Stimulated activated CD4-positive, alpha-beta T cell treated with anti-CD3 and anti-CD28 coated beads, Interleukin-4, amount 100 ng/mL, for 24 hours (primary cell): ENCODE measurements around the gene TMEM8B.
"Not testable (repeated sequence)": the region's sequence is repeated elsewhere in the genome, so short reads cannot be mapped to it uniquely, and the experiment has no call there.

Experiments used
- DNase-seq: peaks from one replicate; pipeline ENCODE4 v3.0.0-alpha.2; 2020

Gene TMEM8B

DNA sequence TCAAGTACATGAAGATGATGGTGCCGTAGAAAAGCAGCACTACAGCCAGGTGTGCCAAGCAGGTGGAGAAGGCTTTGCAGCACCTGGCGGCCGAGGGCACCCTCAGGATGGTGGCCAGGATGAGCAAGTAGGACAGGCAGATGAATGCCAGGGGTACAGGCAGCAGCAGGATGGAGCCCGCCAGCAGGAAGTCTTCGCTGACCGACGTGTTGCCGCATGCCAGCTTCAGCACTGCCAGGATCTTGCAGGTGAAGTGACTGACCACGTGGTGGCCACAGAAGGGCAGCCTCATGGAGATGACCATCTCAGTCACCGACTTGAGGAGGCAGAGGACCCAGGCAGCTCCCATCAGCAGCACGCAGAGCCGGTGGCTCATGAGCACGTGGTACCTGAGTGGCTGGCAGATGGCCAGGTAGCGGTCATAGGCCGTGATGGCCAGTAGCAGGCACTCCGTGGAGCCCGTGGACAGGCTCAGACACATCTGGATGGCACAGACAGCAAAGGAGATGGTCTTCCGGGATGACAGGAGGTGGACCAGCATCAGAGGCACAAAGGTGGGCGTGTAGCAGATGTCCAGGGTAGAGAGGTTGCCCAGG lies 40.7 kb downstream of the TMEM8B start:
- DNase-seq: no peak

DNA sequence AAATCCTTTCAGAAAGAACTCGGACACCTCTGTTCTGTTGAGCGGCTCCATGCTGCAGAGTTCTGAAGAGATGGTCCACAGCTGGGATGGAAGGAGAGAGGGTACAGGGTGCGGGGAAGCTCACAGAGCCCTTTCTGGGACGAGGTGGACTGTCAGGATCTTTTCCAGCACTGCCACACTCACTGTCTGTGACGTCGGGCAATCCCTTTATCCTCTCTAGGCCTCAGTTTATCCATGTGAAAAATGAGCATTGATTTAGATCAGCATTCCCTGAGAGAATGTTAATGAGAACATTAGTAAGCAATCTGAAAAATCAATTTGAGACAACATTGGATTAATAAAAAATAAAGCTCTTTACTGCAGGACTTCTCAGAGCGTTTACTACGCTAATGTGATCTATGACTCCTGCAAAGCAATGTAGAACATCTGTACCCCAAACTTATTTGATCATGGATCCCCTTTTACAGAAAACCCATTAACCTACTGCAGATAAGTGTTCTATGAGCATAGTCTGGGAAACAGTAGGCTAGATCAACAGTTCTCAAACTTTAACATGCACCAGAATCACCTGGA lies 41.4 kb downstream of the TMEM8B start, which contains the start of gene OR13J1:
OR13J1 (minus strand) TSS at position 51 of the 573 bp plus-strand sequence; CDS start at position 51, 0 bp downstream.
- DNase-seq: no peak

DNA sequence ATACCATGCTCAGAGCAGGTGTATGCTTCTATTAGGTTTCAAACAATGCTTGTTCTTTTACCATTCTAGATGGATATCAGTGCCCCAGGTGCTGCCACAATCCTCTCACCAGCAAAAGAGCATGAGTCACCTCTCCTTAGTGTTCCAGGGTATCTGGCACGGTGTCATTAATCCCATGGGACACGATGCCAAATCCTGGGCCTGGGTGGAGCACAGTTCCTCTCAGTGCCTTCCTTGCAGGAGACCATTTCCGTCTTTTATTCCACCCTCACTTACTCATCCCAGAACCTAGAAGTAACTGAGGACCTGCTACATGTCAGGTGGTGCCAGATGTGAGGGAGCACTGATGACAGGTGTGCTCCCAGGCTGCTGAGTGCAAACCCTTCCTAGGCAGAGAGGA lies 42.5 kb downstream of the TMEM8B start:
- no peak for DNase-seq

DNA sequence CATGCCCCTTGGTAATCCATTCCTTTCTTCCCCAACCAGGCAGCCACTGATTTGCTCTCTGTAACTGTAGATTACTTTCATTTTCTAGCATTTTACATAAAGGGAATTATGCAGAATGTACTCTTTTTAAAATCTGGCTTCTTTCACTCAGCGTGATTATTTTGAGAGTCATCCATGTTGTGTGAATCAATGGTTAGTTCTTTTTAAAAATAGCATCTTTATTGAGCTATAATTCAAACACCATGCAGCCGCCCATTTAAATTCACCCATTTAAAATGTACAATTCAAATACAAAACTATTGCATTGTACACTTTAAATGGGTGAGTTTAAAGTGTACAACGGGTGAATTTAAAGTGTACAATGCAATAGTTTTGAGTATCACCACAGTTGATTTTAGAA lies 43.5 kb downstream of the TMEM8B start:
- DNase-seq: no peak

DNA sequence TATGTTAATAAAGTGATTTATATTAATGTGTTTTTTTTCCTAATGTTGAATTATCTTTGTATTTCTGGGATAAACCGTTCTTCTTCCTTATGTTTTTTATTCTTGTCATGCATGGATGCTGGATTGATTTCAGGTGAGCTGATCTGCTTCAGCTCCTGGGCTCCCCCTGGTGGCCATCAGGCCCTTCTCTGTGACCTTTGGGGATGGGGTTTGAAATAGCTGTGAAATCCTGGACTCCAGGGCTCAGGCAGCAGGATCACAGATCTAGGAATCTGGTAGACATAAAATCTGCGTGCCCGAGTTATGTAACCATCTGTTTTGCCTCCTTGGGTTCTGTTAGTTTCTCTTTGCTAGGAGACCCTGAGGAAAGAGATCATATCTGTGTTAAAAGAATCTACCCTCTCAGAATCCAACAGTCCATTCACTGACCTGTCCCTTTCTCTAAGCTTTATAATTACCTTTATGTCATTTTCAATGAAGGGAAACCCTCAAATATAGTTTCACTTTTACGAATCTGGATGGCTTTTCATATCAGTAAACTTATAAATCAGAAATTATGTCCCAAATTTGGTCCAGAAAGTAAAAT lies 53.3 kb downstream of the TMEM8B start:
- DNase-seq: peak; percentile 83

DNA sequence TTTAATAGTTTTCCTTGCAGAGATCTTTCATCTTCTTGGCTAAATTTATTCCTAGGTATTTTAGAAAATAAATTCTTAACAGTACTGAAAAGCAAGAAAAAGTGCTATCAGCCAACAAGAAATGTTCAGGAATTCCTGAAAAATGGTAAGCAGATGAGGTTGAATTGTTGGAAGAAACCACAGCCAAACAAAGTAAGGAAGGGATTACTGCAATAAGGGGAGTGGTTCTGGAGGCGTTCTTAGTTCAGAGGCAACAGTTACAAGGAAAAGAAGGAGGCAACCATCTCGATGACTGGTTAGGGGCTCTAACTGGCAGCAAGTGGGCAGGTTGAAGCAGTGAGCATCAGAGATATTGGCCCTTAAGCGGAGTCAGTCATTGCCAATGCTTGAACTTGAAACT lies 54.0 kb downstream of the TMEM8B start:
- DNase-seq: no peak

DNA sequence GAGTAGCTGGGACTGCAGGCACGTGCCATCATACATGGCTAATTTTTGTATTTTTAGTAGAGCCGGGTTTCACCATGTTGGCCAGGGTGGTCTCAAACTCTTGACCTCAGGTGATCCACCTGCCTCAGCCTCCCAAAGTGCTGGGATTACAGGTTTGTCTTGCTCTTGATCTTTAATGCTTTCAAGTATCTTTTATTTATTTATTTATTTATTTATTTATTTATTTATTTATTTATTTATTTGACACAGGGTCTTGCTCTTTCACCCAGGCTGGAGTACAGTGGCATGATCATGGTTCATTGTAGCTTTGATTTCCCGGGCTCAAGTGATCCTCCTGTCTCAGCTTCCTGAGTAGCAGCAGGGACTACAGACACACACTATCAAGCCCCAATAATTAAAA lies 55.9 kb downstream of the TMEM8B start:
- not testable (repeated sequence) for DNase-seq

DNA sequence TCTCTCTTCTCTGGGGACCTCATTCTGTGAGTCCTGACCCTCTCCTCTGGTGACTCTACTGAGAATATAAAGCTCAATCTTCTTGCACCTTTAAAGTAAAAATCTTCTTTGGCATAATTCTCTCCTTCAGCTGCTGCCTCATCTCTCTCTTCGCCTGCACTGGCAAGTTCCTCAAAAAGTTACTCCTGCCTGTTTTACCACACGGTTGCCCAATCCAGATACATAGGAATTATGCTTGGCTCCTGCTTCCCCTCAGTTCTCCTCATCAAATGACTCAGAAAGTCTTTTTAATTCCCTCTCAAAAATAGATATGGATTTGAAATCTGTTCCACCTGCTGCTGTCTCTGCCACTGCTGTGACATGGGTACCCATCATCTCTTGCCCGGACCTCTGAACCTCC lies 62.6 kb downstream of the TMEM8B start:
- DNase-seq: no peak

DNA sequence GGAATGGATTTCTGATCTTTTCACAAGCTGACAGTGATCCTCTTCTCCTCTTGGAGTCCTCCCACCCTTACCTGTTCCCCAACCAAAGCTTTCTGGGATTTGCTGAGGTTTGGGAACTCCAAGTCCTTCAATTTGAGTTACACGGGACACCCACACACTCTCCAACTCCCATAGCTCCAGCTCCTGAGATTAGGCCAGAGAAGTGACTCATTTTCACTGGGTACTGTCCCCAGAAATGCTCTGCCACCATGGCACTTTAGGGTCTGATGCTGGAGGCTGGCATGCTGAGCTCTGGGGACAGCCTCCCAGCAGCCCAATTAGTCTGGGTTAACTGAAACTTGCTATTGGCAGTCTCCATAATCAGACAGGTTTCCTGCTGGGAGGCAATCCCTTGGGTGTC lies 63.0 kb downstream of the TMEM8B start:
- no peak for DNase-seq

DNA sequence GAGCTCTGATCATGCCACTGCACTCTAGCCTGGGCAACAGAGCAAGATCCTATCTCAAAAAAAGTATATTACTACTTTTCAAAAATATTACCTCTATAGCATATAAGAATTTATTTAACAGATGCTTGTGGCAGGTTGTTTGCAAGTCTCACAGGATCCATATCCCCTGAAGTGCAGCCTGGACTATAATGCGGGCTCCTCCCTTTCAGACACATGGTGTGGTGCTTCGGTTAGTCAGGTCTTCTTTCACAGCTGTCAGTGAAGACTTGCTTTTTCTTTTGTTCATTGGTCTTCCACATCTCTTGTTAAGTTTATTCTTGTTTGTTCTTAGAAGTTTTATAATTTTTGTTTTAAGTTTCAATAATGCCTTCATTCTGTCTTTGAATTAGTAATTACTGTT lies 67.5 kb downstream of the TMEM8B start:
- no peak for DNase-seq

DNA sequence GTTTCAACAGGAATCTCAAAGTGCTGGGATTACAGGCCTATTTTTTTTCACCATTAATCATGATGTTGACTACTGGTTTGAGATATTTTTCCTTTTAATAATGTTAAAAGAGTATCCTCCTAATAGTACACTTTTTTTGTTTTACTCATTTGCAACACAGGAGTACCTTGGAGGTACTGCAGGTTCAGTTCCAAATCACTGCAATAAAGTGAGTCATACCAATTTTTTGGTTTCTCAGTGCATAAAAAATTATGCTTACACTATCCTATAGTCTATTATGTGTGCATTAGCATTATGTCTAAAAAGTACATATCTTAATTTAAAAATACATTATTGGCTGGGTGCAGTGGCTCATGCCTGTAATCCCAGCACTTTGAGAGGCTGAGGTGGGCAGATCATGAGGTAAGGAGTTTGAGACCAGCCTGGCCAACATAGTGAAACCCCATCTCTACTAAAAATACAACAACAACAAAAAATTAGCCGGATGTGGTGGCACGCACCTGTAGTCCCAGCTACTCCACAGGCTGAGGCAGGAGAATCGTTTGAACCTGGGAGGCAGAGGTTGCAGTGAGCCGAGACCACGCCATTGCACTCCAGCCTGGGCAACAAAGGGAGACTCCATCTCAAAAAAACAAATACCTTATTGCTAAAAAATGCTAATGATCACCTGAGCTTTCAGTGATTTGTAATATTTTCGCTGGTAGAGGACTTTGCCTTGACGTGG lies 68.5 kb downstream of the TMEM8B start:
- DNase-seq: not testable (repeated sequence)

DNA sequence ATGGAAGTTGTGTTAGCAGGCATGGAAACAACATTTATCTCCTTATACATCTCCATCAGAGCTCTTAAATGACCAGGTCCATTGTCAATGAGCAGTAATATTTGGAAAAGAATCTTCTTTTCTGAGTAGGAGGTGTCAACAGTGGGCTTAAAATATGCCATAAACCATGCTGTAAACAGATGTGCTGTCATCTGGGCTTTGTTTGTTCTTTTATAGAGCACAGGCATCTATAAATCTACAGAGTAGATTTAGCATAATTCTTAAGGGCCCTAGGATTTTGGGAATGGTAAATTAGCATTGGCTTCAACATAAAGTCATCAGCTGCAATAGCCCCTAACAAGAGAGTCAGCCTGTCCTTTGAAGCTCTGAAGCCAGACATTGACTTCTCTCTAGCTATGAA lies 69.3 kb downstream of the TMEM8B start:
- DNase-seq: no peak

DNA sequence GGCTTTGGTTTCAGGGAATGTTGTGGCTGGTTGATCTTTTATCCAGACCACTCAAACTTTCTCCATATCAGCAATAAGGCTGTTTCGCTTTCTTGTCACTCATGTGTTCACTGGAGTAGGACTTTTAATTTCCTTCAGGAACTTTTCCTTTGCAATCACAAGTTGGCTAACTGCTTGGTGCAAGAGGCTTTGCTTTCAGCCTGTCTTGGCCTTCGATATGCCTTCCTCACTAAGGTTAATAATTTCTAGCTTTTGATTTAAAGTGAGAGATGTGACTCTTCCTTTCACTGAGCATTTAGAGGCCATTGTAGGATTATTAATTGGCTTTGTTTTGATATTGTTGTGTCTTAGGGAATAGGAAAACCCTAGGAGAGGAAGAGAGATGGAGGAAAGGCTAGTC lies 70.0 kb downstream of the TMEM8B start:
- DNase-seq: no peak

DNA sequence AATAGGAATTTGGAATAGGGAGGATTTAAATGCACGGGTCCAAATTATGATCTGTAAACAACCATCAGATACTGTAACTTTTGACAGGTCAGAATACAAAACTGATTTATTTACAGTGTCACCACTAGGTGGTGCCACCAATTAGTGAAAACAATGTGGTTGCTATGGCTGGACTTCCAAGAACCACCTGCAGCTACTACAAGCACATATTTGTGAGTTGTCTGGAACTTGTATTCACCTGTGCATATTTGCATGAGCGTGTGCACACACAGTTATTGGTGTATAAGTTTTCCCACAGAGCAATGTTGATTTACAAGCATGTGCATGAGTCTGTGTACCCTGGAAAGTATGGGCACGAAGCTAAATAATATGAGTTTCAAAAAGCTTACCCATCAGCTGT lies 74.0 kb downstream of the TMEM8B start:
- peak; percentile 52 for DNase-seq

DNA sequence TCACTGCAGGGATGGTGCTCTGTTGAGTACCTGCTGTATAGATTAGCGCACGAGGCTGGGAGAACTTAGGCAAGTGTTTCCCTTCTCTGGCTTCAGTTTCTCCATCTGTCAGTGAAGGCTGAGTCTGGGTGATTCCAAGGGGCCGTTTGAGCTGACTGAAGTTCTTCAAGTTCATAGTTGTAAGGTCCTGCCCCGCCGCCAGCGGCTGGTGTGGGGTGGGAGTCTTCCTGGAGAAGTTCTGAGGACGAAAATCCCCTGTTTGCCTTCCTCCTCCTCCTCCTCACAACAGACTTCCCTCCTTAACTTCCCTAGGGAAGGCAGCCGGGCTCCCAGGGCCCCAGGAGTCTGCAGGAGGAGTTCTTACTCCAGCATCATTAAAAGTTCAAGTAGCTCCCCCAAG lies 75.3 kb downstream of the TMEM8B start:
- no peak for DNase-seq

DNA sequence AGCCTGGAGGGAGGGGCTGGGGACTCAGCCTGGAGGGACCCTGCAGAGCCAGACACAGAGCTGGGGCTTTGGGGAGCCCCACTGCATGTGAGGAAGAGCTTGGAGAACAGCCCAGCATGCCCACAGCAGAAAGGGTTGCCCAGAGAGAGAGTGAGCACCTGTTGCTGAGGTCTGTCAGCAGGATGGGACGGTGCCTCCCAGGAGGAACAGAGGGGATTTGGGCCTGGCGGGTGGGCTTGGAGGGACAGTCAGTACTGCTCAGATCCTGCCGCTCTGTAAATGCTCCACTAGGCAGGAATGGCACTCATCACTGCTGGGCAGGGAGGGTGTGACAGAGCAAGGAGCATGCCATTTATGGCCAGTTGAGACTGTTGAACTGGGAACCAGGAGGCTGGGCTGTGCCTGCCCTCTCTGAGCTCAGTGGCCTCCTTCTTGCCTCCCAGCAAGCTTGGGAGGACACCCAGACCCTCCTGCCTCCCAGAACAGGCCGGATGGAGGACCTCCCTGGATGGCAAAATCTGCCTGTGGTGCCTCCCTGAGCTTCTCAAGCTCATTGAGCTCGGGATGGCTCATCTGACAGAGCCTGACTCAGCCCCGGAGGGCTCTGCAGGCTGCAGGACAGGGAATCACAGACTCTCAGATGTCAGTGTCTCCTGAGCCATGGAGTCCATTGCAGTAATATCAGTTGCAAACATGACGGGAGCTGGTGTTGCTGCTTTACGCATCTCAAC lies 76.2 kb downstream of the TMEM8B start:
- DNase-seq: no peak

DNA sequence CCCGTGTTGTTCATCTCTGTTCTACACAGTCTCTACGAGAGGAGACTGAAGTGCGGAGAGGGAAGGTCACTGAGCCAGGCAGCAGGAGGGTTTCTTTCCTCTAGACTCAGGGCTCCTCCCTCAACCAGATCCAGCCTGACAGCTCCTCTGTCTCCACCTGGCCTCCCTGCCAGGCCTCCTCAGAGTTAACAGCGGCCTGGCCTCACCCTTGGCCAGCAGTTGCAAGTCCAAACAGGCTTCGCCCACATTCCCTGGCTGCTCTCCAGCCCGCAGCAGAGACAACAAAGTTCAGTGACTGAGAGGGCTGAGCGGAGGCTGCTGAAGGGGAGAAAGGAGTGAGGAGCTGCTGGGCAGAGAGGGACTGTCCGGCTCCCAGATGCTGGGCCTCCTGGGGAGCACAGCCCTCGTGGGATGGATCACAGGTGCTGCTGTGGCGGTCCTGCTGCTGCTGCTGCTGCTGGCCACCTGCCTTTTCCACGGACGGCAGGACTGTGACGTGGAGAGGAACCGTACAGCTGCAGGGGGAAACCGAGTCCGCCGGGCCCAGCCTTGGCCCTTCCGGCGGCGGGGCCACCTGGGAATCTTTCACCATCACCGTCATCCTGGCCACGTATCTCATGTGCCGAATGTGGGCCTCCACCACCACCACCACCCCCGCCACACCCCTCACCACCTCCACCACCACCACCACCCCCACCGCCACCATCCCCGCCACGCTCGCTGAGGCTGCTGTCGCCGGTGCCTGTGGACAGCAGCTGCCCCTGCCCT lies 77.1 kb downstream of the TMEM8B start, which contains the start of gene HRCT1:
HRCT1 (plus strand) TSS at position 291 of the 768 bp plus-strand sequence; CDS start at position 377, 86 bp downstream.
- no peak for DNase-seq

DNA sequence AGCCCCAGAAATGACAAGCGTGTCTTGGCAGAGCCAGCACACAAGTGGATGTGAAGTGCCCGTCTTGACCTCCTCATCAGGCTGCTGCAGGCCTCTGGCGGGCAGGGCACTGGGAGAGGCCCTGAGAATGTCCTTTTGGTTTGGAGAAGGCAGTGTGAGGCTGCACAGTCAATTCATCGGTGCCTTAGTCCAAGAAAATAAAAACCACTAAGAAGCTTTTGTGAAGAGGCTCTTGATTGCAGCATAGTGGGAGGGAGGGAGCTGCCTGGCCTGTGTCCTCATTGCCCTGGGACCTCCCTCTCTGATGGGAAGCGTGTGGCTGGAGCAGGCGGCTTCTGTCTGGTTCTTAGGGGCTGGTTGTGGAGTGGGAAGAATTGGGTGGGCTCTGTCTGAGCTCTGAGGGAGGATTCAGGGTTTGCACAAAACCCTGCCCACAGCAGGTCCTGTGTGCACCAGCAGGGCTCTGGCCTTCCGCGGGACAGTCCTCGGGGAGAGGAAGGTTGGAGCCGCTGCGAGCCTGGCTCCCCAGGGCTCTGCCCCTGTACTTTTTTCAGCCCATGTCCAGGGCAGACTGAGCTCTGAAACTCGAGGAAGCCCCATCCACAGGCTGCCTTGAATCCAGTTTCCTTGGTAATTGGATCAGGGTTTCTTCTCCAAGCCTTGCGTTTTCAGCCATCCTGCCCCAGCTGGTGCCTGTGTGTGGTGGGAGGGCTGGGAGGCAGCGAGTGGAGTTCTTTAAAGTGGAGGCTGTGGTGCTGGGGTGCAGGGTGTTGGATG lies 78.1 kb downstream of the TMEM8B start:
- DNase-seq: no peak

DNA sequence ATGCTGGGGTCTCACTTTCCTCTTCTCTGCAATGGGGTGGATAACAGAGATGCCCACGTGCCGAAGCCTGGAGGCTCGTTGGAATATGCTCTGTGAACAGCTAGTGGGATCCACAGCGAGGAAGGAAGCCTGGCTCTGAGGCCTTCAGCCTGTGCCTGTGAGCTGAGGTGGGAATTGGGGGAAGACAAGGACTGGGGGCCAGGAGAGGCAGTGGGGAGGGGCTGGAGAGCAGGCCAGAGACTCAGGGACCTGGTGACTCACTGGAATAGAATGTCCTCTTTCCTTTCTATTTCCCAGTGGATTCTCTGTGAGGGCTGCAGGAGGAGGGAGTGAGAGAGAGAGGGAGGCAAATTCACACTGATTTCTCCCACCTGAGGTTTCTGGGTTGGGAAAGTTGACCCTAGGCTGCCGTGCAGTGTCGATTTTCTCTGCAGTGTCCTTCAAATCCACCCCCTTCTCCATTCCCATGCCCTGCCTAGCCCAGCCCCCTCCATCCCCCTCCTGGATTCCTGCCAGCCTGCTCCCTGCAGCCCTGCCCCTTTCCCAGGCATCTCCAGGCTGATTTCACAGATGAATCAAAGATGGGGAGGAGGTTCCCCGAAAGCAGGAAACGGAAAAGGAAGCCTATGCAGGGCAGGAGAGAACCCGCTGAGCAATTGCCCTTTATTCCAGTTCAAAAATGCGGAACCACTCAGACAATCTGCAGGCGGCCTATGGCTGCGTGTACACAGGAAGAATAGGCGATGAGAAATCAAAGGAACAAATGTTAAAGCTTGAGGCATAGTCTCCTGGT lies 78.9 kb downstream of the TMEM8B start:
- no peak for DNase-seq

DNA sequence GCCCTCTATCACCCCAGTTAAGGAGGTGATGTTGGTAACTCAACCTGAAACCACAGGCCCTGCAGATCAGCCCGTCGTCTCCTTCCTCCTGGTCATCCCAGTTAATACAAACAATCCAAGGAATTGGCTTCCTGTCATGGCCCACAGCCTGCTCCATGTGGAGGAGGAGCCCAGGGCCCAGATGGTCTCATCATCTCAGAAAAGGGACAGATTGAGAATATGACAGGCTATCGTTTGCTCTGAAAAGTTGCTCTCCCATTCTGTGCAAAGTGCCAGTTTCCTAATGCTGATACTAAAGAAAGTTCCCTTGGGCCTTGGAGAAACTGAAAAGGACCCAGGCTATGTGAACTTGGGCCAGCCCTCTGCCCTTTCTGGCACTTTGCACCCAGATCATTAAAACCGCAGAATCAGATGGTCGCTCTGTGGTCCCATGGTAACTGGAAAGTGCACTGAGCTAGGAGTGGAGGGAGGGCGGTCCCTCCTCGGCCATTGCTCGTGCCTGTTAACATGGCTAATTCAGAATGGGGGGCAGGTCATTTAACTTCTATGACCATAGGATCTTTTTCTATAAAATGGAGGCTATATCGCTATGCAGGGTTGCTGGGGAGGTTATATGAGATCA lies 79.6 kb downstream of the TMEM8B start:
- DNase-seq: no peak
